ENCODE measurements around the gene PDE4C. TPM values are rescaled to one million over a fixed set of nuclear protein-coding genes. Genes with fewer than 3 reads are reported as not detected.

PDE4C gene
- not detected in 2 replicates for total RNA-seq

GRCh38 chr19:18225702-18226468, at the start of gene PDE4C:
TSS of gene PDE4C (minus strand) at chr19:18226438. CDS start at chr19:18226415, 23 bp downstream.

DNA sequence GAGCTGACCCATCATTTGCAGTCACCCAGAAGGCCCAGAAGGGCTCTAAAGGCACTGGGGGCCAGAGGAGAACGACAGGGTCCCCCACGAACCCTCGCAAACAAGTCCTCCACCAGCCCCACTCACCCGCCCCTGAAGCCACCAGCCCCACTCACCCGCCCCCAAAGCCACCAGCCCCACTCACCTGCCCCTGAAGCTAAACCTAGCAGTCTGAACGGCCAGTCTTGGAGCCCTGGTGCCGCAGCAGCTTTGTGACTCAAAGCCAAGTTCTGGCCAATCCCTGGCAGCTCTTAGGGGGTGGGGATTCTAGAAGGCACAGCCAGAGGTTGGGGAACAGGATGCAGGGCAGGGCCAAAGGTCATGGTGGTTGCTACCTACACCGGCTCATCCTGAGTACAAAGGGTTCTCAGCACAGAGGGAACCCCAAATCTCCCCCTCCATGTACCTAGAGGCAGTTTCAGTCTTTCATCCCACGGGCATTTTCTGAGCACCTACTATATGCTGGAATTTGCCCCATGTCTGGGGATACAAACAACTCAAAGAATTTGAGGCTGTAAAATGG, 48.1 kb upstream of the PDE4C start, which contains the start of gene IQCN:
Gene IQCN (minus strand): TSS at position 234 of the 562 bp plus-strand sequence. CDS start 4,974 bp downstream, outside the sequence.

DNA sequence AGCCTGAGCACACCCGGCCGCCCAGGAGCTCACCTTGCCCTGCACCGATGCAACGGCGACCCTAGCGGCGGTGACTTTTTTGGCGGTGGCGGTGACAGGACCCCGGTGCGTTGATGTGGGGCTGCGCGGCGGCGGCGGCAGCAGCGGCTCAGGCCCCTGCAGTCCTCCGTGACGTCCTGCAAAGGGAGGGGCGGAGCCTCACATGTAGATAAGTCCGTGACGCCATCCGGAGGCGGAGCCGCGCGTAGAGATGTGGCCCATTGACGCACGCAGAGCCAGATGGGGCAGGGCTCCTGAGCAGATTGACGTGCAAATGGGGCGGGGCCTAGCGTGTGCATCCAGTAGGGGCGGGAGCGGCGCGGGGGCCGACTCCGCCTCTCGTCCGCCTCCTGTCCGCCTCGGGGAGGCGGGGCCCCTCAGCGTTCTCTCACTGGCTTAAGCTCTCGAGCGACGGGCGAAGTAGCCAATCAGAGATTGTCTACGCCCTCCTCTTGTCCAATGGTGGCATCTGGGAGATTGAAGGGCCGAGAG, 22.3 kb downstream of the PDE4C start, which contains the start of gene RAB3A:
Gene RAB3A (minus strand): TSS at position 180 of the 531 bp plus-strand sequence. CDS start 1,302 bp downstream, outside the sequence.

DNA sequence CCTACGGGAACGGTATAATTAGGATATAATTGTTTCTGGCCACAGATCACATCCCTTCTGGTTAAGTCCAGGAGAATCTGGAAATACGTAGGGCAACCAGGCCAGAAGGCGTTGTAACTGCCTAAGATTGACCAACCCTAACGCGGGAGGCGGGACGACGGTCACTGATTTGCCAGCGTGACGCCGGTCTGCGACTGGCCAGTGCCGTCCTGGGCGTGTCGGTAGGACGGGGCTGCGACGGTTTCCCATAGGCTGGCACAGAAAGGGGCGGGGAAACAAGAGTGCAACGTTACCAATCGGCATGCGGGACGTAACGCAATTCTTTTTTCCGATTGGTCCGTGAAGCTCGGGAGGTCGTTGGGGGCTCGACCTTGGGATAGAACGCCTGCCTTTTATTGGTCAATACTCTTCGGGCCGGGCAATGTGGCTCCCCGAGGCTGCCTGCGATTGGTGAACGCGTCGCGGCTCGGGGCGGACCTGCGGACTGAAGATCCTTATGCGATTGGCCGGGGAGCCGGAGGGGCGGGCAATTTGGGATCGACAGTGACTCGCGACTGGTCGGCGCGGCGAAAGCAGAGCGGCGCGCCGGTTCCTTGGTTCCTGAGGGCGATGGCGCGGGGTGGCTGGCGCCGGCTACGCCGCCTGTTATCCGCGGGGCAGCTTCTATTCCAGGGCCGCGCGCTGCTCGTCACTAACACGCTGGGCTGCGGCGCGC, 33.4 kb downstream of the PDE4C start, which contains the start of gene MPV17L2:
Gene MPV17L2 (plus strand): TSS at position 546 of the 715 bp plus-strand sequence. CDS start 64 bp downstream, at position 610.

Other genes starting within 250 kb of the PDE4C start
- gene ARRDC2, start 218.3 kb downstream of the PDE4C start, total RNA-seq, result 6.2 and 10.9 TPM in 2 replicates
- not detected in 2 replicates for gene IL12RB1, start 139.5 kb downstream of the PDE4C start, total RNA-seq
- 2.0 and 5.8 TPM in 2 replicates for gene MAST3, start 128.7 kb downstream of the PDE4C start, total RNA-seq
- gene PIK3R2, start 73.3 kb downstream of the PDE4C start, total RNA-seq, result 41.9 and 73.3 TPM in 2 replicates
- 22.2 TPM in 1 of 2 replicates, not detected in the other for gene IFI30, start 52.6 kb downstream of the PDE4C start, total RNA-seq
- 21.3 and 45.8 TPM in 2 replicates for gene MPV17L2, start 33.2 kb downstream of the PDE4C start, total RNA-seq
- 0.65 and 2.4 TPM in 2 replicates for gene RAB3A, start 22.4 kb downstream of the PDE4C start, total RNA-seq
- 0.16 and 1.1 TPM in 2 replicates for gene IQCN, start 48.0 kb upstream of the PDE4C start, total RNA-seq
- gene JUND, start 55.2 kb upstream of the PDE4C start, total RNA-seq, result 277 and 421 TPM in 2 replicates
- gene LSM4, start 96.6 kb upstream of the PDE4C start, total RNA-seq, result 196 and 334 TPM in 2 replicates
- gene PGPEP1, start 114.2 kb upstream of the PDE4C start, total RNA-seq, result 2.9 and 16.4 TPM in 2 replicates
- gene GDF15, start 159.7 kb upstream of the PDE4C start, total RNA-seq, result 20.4 and 246 TPM in 2 replicates
- gene LRRC25, start 171.2 kb upstream of the PDE4C start, total RNA-seq, result 0.25 TPM in 1 of 2 replicates, not detected in the other
- 131 and 177 TPM in 2 replicates for gene SSBP4, start 193.0 kb upstream of the PDE4C start, total RNA-seq
- gene ISYNA1, start 211.7 kb upstream of the PDE4C start, total RNA-seq, result 63.4 and 164 TPM in 2 replicates

Data from mesangial cell (primary cell).